ENCODE results near the gene TIGD7. TPM values are rescaled to one million over a fixed set of nuclear protein-coding genes. Genes with fewer than 3 reads are reported as not detected.
A peak's percentile ranks its signal among the peaks of the same experiment; 100 is the strongest.

TIGD7 gene
- total and polyA plus RNA-seq, 2 of the 13 experiments (the other 11 are each of a cell fraction or from before 2014, with no cell fraction given): not detected

DNA sequence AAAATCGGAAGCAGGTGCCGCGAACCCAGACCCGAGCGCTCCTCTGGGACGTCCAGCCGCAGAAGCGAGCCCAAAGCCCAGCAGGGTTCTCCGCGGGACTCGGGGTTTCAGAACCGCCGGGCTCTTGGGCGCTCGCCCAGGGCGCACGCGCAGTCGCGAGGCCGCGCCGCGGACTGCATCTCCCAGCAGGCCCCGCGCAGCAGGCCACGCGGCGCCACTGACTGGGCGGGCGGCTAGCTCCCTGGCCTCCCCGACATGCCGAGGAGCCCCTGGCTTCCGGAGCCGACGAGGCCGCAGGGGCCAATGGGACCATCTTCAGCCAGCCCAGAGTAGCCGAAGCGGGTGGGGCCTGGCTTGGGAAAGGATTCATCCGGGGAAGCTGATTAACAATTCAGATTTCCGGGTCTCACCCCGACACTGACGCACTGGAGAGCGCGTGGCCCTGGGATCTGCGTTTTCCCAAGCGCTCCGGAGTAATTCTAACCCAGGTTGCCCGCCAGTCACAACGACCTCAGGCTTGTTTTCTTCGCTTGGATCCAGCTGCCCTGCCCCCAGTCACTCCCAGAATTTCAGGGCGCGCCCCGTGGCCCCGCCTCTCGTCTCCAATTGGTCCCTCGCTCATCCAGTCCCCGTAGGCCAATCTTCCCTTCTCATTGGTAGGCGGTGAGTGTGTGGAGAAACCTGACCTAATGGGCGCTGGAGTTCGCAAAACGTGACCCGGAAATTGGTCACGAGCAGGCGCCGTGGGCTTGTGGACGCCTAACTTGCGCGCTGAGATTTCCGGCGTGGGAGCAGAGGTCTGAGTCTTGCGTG, 22.3 kb downstream of the TIGD7 start, which contains the start of gene ZNF263 (continued):
- TF ChIP-seq RXRA (CRISPR knock-in tag; IDR thresholded peaks at IDR 0.05): 0 out of 2 replicates have a peak, but pooled peaks have one; percentile 20
- no peak; the same call in 1 of the 2 replicates for TF ChIP-seq DNMT3B (CRISPR knock-in tag; conservative IDR thresholded peaks at IDR 0.05)
- no peak; the same call in 1 of the 2 replicates for TF ChIP-seq NFIC (IDR thresholded peaks at IDR 0.05; ENCODE audit: low read length)
- no peak for TF ChIP-seq DPF2 (CRISPR knock-in tag; IDR thresholded peaks at IDR 0.05; ENCODE audit: borderline replicate concordance, low read depth)
- TF ChIP-seq, protein P1, sequence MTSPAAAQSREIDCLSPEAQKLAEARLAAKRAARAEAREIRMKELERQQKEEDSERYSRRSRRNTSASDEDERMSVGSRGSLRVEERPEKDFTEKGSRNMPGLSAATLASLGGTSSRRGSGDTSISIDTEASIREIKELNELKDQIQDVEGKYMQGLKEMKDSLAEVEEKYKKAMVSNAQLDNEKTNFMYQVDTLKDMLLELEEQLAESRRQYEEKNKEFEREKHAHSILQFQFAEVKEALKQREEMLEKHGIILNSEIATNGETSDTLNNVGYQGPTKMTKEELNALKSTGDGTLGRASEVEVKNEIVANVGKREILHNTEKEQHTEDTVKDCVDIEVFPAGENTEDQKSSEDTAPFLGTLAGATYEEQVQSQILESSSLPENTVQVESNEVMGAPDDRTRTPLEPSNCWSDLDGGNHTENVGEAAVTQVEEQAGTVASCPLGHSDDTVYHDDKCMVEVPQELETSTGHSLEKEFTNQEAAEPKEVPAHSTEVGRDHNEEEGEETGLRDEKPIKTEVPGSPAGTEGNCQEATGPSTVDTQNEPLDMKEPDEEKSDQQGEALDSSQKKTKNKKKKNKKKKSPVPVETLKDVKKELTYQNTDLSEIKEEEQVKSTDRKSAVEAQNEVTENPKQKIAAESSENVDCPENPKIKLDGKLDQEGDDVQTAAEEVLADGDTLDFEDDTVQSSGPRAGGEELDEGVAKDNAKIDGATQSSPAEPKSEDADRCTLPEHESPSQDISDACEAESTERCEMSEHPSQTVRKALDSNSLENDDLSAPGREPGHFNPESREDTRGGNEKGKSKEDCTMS (CRISPR knock-in tag; conservative IDR thresholded peaks at IDR 0.05): no peak
- TF ChIP-seq ZSCAN30 (CRISPR knock-in tag; IDR thresholded peaks at IDR 0.05): no peak; the same call in 1 of the 2 replicates
- TF ChIP-seq ZFYVE20 (CRISPR knock-in tag; IDR thresholded peaks at IDR 0.05; ENCODE audit: borderline replicate concordance, low read depth): no peak
- TF ChIP-seq NR2F2 (IDR thresholded peaks at IDR 0.05; ENCODE audit: borderline replicate concordance, low read depth): no peak
- TF ChIP-seq TBX3 (IDR thresholded peaks at IDR 0.05; ENCODE audit: borderline replicate concordance): peak; percentile 22; the same call in 1 of the 2 replicates
- TF ChIP-seq ZNF496 (CRISPR knock-in tag; IDR thresholded peaks at IDR 0.05; ENCODE audit: insufficient replicate concordance): no peak
- TF ChIP-seq, protein P2, sequence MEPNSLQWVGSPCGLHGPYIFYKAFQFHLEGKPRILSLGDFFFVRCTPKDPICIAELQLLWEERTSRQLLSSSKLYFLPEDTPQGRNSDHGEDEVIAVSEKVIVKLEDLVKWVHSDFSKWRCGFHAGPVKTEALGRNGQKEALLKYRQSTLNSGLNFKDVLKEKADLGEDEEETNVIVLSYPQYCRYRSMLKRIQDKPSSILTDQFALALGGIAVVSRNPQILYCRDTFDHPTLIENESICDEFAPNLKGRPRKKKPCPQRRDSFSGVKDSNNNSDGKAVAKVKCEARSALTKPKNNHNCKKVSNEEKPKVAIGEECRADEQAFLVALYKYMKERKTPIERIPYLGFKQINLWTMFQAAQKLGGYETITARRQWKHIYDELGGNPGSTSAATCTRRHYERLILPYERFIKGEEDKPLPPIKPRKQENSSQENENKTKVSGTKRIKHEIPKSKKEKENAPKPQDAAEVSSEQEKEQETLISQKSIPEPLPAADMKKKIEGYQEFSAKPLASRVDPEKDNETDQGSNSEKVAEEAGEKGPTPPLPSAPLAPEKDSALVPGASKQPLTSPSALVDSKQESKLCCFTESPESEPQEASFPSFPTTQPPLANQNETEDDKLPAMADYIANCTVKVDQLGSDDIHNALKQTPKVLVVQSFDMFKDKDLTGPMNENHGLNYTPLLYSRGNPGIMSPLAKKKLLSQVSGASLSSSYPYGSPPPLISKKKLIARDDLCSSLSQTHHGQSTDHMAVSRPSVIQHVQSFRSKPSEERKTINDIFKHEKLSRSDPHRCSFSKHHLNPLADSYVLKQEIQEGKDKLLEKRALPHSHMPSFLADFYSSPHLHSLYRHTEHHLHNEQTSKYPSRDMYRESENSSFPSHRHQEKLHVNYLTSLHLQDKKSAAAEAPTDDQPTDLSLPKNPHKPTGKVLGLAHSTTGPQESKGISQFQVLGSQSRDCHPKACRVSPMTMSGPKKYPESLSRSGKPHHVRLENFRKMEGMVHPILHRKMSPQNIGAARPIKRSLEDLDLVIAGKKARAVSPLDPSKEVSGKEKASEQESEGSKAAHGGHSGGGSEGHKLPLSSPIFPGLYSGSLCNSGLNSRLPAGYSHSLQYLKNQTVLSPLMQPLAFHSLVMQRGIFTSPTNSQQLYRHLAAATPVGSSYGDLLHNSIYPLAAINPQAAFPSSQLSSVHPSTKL (CRISPR knock-in tag; IDR thresholded peaks at IDR 0.05): 0 out of 2 replicates have a peak, but pooled peaks have one; percentile 33
- TF ChIP-seq MEIS1 (CRISPR knock-in tag; IDR thresholded peaks at IDR 0.05; ENCODE audit: borderline replicate concordance): peak; percentile 87
- TF ChIP-seq, protein P3, sequence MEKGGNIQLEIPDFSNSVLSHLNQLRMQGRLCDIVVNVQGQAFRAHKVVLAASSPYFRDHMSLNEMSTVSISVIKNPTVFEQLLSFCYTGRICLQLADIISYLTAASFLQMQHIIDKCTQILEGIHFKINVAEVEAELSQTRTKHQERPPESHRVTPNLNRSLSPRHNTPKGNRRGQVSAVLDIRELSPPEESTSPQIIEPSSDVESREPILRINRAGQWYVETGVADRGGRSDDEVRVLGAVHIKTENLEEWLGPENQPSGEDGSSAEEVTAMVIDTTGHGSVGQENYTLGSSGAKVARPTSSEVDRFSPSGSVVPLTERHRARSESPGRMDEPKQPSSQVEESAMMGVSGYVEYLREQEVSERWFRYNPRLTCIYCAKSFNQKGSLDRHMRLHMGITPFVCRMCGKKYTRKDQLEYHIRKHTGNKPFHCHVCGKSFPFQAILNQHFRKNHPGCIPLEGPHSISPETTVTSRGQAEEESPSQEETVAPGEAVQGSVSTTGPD (CRISPR knock-in tag; IDR thresholded peaks at IDR 0.05): no peak
- TF ChIP-seq, protein P4, sequence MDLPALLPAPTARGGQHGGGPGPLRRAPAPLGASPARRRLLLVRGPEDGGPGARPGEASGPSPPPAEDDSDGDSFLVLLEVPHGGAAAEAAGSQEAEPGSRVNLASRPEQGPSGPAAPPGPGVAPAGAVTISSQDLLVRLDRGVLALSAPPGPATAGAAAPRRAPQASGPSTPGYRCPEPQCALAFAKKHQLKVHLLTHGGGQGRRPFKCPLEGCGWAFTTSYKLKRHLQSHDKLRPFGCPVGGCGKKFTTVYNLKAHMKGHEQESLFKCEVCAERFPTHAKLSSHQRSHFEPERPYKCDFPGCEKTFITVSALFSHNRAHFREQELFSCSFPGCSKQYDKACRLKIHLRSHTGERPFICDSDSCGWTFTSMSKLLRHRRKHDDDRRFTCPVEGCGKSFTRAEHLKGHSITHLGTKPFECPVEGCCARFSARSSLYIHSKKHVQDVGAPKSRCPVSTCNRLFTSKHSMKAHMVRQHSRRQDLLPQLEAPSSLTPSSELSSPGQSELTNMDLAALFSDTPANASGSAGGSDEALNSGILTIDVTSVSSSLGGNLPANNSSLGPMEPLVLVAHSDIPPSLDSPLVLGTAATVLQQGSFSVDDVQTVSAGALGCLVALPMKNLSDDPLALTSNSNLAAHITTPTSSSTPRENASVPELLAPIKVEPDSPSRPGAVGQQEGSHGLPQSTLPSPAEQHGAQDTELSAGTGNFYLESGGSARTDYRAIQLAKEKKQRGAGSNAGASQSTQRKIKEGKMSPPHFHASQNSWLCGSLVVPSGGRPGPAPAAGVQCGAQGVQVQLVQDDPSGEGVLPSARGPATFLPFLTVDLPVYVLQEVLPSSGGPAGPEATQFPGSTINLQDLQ (CRISPR knock-in tag; IDR thresholded peaks at IDR 0.05): peak; percentile 56; the same call in 1 of the 2 replicates
- 0 out of 2 replicates have a peak, but pooled peaks have one; percentile 23 for TF ChIP-seq ZMAT3 (CRISPR knock-in tag; conservative IDR thresholded peaks at IDR 0.05)
- peak; percentile 11; the same call in 1 of the 2 replicates for TF ChIP-seq ERF (CRISPR knock-in tag; IDR thresholded peaks at IDR 0.05)
- peak; percentile 91 for TF ChIP-seq ZFX (CRISPR knock-in tag; IDR thresholded peaks at IDR 0.05; ENCODE audit: low read depth)

Data from HepG2 (cell line).